Activated effector memory CD4-positive, alpha-beta T cell treated with anti-CD3 and anti-CD28 coated beads, Interleukin-2, amount 50 U/mL, for 16 hours (primary cell): ENCODE measurements around the gene TMEM254.
A peak's percentile ranks its signal among the peaks of the same experiment; 100 is the strongest.
"Not testable (repeated sequence)": the region's sequence is repeated elsewhere in the genome, so short reads cannot be mapped to it uniquely, and the experiment has no call there.

Experiments
- DNase-seq: peaks from one replicate; pipeline ENCODE4 v3.0.0-alpha.2; 2020

Gene TMEM254, protein sequence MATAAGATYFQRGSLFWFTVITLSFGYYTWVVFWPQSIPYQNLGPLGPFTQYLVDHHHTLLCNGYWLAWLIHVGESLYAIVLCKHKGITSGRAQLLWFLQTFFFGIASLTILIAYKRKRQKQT

DNA sequence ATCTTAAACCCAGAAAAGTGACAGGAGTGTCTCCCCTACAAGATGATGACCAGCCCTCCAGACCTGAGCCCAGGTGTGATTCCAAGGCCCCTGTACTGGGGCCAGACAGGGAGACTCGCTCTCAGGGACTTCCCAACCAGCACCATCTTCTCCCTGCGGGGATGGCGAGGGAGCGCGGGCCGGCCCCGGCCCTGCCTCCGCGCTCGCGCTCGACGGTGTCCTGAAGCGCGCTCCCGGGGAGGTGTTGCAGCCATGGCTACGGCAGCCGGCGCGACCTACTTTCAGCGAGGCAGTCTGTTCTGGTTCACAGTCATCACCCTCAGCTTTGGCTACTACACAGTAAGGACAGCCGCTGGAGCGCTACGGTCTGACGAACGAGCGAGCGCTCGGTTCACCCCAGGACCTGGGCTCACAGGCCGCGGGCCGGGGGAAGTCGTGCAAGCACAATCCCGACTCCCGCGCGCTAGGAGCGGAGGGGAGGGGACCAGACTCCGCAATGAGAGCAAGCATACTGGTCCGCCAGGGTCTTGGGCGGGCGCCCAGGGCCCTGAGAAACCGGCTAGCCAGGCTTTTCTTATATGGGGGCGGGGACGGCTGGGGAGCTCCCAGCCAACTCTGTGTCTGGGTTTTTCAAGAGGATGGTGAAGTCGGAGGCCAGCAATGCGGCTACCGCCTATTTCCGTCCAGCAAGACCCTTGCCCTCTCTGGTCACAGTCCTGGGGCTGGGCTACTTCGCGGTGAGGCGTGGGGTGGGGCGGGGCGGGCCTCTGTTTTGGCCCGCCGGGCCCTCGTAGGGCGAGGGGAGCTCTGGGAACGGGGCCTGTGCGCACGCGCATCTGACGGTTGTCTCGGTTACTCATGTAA lies at the start of gene TMEM254:
TMEM254 (plus strand) TSS at position 218 of the 864 bp plus-strand sequence; CDS start at position 253, 35 bp downstream.
- DNase-seq, result peak; percentile 94

DNA sequence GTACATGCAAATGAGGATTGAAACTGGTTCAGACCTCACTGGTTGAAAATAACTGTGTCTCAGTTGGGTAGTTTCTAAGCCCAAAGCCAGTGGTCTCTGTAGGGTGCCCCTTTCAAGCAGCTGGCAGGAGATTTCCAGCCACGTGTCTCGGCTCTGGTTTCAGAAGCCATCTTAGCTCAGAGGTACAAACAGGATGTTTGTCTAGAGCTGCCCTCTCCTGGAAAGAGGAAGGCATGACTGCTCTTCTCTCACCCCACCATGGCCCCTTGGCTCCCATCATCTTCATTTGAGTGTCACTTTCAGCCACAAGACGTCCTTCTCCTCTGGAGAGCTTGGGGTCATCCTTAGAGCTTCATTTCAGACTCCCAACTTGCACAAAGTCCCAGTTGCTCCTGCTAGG lies 49.3 kb upstream of the TMEM254 start:
- DNase-seq, result not testable (repeated sequence)

GRCh38 chr10:80029865-80030264 lies 48.6 kb upstream of the TMEM254 start:
- not testable (repeated sequence) for DNase-seq

- DNase-seq, result no peak
Measured at GRCh38 chr10:80032503-80032902, 46.0 kb upstream of the TMEM254 start.

DNA sequence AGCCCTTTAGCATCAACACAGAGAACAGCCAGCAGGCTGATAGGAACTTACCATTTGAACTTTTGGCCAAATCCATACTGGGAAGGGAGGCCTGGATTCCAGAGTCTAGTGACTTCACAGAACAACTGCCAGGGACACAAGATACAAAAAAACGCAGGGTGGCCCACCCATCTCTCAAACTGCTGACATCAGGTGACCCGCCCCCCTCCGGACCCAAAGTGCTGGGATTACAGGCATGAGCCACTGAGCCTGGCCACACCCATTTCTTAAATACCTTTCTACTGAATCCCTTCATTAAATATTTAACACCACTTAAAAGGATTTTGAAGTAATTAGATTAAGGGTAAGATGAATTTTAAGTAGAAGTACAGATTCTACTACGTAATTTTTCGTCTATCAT lies 43.7 kb upstream of the TMEM254 start:
- DNase-seq, result not testable (repeated sequence)

DNA sequence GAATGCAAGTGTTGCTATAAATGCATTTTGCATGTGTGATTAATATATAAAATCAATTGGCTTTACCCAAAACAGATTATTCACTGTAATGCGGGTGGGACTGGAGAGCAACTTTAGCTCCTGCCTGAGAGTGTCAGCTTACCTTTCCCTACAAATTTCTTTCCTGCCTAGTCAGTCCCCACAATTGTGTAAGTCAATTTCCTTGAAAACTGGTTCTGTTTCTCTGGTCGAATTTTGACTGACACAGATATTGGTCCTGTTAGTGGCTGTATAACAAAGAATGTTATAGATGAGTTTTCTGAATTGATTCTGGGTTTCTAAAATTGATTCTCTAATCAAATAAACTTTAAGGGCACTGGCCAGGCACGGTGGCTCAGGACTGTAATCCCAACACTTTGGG lies 43.0 kb upstream of the TMEM254 start:
- DNase-seq, result not testable (repeated sequence)

DNA sequence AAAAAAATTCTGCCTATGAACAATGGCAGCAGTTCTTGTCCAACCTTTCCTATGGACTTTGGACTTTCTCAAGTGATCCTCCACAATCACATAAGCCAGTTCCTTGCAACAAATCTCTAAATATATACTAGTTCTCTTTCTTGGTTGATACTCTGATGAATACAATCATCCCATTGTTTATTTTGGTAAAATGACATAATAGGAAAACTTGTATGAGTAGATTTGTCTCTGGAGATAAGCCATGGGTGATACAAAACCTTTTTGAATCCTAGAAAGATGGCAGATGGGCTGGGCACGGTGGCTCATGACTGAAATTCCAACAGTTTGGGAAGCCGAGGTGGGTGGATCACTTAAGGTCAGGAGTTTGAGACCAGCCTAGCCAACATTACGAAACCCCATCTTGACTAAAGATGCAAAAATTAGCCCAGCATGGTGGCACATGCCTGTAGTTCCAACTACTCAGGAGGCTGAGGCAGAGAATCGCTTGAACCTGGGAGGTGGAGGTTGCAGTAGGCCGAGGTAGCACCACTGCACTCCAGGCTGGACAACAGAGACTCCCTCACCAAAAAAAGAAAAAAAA lies 41.5 kb upstream of the TMEM254 start:
- not testable (repeated sequence) for DNase-seq

DNA sequence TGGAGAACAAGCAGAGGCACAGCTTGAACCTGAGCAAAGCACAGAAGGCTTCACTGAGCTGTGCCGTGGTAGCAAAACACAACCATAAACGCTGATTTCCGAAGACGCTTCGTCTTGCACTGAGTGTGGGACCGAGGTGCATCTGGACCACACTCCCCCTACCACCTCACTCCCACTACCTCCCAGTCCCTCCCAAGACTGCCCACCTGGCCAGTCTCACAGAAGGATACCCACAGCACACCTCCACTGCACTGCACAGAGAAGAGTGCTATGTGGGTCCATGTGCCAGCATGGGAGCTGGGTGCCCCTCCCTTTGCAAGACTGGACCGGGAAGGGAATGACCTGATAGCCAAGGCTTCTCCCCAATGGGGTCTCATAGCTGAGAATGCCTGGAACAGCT lies 40.2 kb upstream of the TMEM254 start:
- DNase-seq, result not testable (repeated sequence)

- no peak for DNase-seq
Measured at GRCh38 chr10:80041162-80041561, 37.3 kb upstream of the TMEM254 start.

DNA sequence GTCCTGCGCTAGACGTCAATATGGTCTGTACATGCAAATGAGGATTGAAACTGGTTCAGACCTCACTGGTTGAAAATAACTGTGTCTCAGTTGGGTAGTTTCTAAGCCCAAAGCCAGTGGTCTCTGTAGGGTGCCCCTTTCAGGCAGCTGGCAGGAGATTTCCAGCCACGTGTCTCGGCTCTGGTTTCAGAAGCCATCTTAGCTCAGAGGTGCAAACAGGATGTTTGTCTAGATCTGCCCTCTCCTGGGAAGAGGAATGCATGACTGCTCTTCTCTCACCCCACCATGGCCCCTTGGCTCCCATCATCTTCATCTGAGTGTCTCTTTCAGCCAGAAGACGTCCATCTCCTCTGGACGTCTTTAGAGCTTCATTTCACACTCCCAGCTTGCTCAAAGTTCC lies 33.5 kb upstream of the TMEM254 start:
- DNase-seq, result not testable (repeated sequence)

GRCh38 chr10:80046629-80047441 lies 31.6 kb upstream of the TMEM254 start:
- DNase-seq, result peak; percentile 89

DNA sequence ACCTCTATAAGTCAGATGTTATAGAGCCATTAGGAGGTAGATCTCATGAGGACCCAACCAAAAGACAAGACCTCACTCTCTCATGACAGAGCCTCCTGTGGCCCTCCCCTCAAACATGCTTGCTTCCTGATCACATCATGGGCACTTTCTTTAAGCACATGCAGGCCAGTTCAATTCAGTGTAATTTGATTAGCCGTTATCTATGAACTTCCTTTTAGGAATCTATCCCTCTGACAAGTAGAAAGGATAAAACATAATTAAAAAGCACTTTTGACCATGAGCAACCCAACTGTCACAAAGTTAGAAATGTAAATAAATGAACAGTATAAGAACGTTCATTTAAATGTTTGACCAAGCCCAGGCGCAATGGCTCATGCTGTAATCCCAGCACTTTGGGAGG lies 27.7 kb upstream of the TMEM254 start:
- DNase-seq, result no peak

- DNase-seq, result no peak
Measured at GRCh38 chr10:80051993-80052392, 26.5 kb upstream of the TMEM254 start.

GRCh38 chr10:80055760-80056159 lies 22.7 kb upstream of the TMEM254 start:
- no peak for DNase-seq

- DNase-seq, result no peak
Measured at GRCh38 chr10:80057171-80057570, 21.3 kb upstream of the TMEM254 start.

DNA sequence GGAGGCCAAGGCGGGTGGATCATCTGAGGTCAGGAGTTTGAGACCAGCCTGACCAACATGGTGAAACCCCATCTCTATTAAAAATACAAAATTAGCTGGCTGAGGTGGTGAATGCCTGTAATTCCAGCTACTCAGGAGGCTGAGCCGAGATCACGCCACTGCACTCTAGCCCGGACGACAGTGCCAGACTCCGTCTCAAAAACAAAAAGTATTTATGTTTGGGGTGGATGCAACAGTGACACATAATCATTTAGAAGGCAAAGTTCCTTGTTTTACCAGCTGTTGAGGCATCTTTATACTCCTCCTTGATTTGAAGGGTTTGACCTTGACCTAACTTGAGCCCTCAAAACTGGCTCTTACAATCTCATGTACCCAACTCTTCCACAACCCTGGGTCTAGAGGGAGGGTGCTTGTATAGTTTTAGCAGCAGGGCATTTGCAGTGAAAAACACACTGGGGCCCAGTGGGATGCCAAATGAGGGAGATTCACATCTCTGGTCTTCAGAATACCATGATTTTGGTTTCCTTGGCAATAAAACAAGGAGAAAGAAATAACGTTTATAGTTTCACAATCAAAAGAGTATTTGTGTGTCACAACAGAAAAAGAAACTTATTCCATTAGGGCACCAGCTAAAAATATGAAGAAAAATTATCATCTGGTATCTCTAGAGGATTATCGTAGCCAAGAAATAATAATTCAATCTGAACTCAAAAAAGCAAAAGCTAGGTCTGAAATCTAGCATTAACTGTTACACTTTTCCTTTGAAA lies 14.2 kb upstream of the TMEM254 start:
- no peak for DNase-seq

GRCh38 chr10:80066809-80067208 lies 11.7 kb upstream of the TMEM254 start:
- DNase-seq, result no peak

DNA sequence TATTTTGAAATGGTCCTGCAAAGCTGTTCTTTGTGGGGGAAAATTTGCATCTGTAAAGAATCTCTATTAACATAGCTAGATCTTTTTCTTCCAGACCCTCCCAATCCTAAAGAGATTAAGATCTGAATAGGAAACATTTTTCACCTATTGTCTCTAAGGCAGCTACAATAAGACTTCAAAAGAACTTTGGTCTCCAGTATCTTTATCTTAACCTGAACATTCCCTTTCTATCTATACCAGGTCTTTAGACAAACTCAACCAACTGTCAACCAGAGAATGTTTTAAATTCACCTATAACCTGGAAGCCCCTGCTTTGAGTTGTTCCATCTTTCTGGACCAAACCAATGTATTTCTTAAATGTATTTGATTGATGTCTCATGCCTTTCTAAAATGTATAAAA lies 10.6 kb upstream of the TMEM254 start:
- not testable (repeated sequence) for DNase-seq

GRCh38 chr10:80068270-80068669 lies 10.2 kb upstream of the TMEM254 start:
- DNase-seq, result no peak

- no peak for DNase-seq
Measured at GRCh38 chr10:80070057-80070456, 8.4 kb upstream of the TMEM254 start.

DNA sequence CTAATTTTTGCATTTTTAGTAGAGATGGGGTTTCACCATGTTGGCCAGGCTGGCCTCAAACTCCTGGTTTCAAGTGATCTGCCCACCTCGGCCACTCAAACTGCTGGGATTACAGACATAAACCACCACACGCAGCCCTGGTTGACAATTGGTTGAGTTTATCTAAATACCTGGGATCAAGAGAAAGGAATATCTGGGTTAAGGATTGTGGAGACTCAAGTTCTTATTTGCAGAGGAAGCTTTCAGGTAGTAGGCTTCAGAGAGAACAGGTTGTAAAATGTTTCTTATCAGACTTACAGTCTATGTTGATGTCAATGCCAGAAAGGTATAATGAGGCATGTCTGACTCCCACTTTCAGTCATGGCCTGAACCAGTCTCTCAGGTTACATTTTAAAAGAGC lies 5.9 kb upstream of the TMEM254 start:
- DNase-seq, result no peak

DNA sequence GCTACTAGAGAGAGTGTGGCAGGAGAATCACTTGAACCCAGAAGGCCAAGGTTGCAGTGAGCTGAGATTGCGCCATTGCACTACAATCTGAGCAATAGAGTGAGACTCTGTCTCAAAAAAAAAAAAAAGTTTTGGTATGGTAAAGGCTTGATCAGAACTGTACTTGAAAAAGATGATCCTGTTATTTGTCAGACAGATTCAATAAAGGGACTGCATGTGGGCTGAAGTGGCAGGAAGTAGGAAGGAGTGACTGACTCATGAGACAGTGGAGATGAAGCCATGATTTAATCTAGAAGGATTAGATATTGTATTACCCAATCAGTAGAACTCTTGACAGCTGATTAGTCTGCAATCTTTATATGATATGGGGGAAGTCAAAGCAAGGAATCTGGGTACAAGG lies 2.7 kb upstream of the TMEM254 start:
- DNase-seq, result no peak
